H9 (cell line): ENCODE data around the gene TRERF1. TPM values are rescaled to one million over a fixed set of nuclear protein-coding genes. Genes with fewer than 3 reads are reported as not detected.

ENCODE experiments used
- DNase-seq: peaks from one replicate; pipeline ENCODE4 v3.0.0-alpha.2; 2017
- H2AFZ ChIP-seq: one replicate; pipeline ENCODE4 v1.6.1; 2013; ENCODE audit warnings: mild to moderate bottlenecking, low read length, control low read depth, moderate library complexity
- H2AK5ac ChIP-seq: 2 replicates; pipeline ENCODE4 v1.6.1; 2013; ENCODE audit warnings: low read length, control low read depth, mixed read lengths; ENCODE audit not compliant: insufficient read length
- H2BK120ac ChIP-seq: one replicate; pipeline ENCODE4 v1.6.1; 2013; ENCODE audit warnings: low read depth, mild to moderate bottlenecking, low read length, control low read depth, inconsistent platforms; ENCODE audit not compliant: poor library complexity, severe bottlenecking
- H2BK12ac ChIP-seq: 2 replicates; pipeline ENCODE4 v1.6.1; 2013; ENCODE audit warnings: low read length, control low read depth, mixed read lengths, low read depth; ENCODE audit not compliant: insufficient read length
- H2BK15ac ChIP-seq: 2 replicates; pipeline ENCODE4 v1.6.1; 2013; ENCODE audit warnings: low read depth, low read length, control low read depth
- H2BK20ac ChIP-seq: one replicate; pipeline ENCODE4 v1.6.1; 2013; ENCODE audit warnings: low read depth, mild to moderate bottlenecking, low read length, control low read depth, inconsistent platforms; ENCODE audit not compliant: poor library complexity, severe bottlenecking
- H2BK5ac ChIP-seq: 2 replicates; pipeline ENCODE4 v1.6.1; 2013; ENCODE audit warnings: low read length, control low read depth, mixed read lengths; ENCODE audit not compliant: insufficient read length
- H3K14ac ChIP-seq: 2 replicates; pipeline ENCODE4 v1.6.1; 2013; ENCODE audit warnings: low read length, control low read depth; ENCODE audit not compliant: insufficient read depth
- H3K18ac ChIP-seq: 2 replicates; pipeline ENCODE4 v1.6.1; 2013; ENCODE audit warnings: low read depth, mild to moderate bottlenecking, mixed read lengths, low read length, control low read depth; ENCODE audit not compliant: insufficient read length
- H3K23ac ChIP-seq: 2 replicates; pipeline ENCODE4 v1.6.1; 2013; ENCODE audit warnings: low read length, control low read depth, mixed read lengths, low read depth; ENCODE audit not compliant: insufficient read length
- H3K23me2 ChIP-seq: 2 replicates; pipeline ENCODE4 v1.6.1; 2013; ENCODE audit warnings: low read depth, mild to moderate bottlenecking, mixed read lengths, low read length, control low read depth; ENCODE audit not compliant: insufficient read length, poor library complexity, severe bottlenecking
- H3K27ac ChIP-seq: 2 replicates; pipeline ENCODE4 v1.5.1; 2013; ENCODE audit warnings: low read length, control low read depth, mixed read lengths, low read depth; ENCODE audit not compliant: insufficient read length
- H3K27me3 ChIP-seq: 2 replicates; pipeline ENCODE4 v1.6.1; 2013; ENCODE audit warnings: low read length, control low read depth, inconsistent platforms; ENCODE audit not compliant: insufficient read depth
- H3K4ac ChIP-seq: 2 replicates; pipeline ENCODE4 v1.6.1; 2013; ENCODE audit warnings: low read depth, mild to moderate bottlenecking, control low read depth, inconsistent platforms, low read length, moderate library complexity
- H3K4me1 ChIP-seq: 2 replicates; pipeline ENCODE4 v1.6.1; 2013; ENCODE audit warnings: low read length, control low read depth, inconsistent platforms; ENCODE audit not compliant: insufficient read depth
- H3K4me2 ChIP-seq: 2 replicates; pipeline ENCODE4 v1.6.1; 2013; ENCODE audit warnings: low read length, control low read depth, mixed read lengths; ENCODE audit not compliant: insufficient read length, insufficient read depth
- H3K56ac ChIP-seq: 2 replicates; pipeline ENCODE4 v1.6.1; 2013; ENCODE audit warnings: low read depth, mild to moderate bottlenecking, mixed read lengths, low read length, control low read depth; ENCODE audit not compliant: insufficient read length
- H3K79me1 ChIP-seq: 2 replicates; pipeline ENCODE4 v1.6.1; 2013; ENCODE audit warnings: low read depth, mild to moderate bottlenecking, moderate library complexity, low read length, control low read depth, inconsistent platforms; ENCODE audit not compliant: insufficient read depth, poor library complexity, severe bottlenecking
- H3K79me2 ChIP-seq: 2 replicates; pipeline ENCODE4 v1.6.1; 2013; ENCODE audit warnings: low read length, control low read depth, inconsistent platforms; ENCODE audit not compliant: insufficient read depth
- H3K9ac ChIP-seq: 2 replicates; pipeline ENCODE4 v1.6.1; 2013; ENCODE audit warnings: low read length, control low read depth, mixed read lengths; ENCODE audit not compliant: insufficient read length; ENCODE audit errors: extremely low read depth
- H3K9me3 ChIP-seq: one replicate; pipeline ENCODE4 v1.6.1; 2013; ENCODE audit warnings: low read depth, low read length, inconsistent platforms; ENCODE audit not compliant: control insufficient read depth
- H3T11ph ChIP-seq: one replicate; pipeline ENCODE4 v1.6.1; 2013; ENCODE audit warnings: mild to moderate bottlenecking, low read length, control low read depth, inconsistent platforms
- H4K20me1 ChIP-seq: one replicate; pipeline ENCODE4 v1.6.1; 2013; ENCODE audit not compliant: control insufficient read depth, insufficient read length, insufficient read depth
- H4K5ac ChIP-seq: 2 replicates; pipeline ENCODE4 v1.6.1; 2013; ENCODE audit warnings: low read depth, mild to moderate bottlenecking, mixed read lengths, low read length, control low read depth; ENCODE audit not compliant: insufficient read length
- H4K8ac ChIP-seq: replicated peaks from 2 replicates; pipeline ENCODE4 v1.6.1; 2013; ENCODE audit warnings: low read length, control low read depth, mixed read lengths, low read depth; ENCODE audit not compliant: insufficient read length
- H4K91ac ChIP-seq: 2 replicates; pipeline ENCODE4 v1.6.1; 2013; ENCODE audit warnings: low read depth, mild to moderate bottlenecking, moderate library complexity, mixed read lengths, low read length, control low read depth; ENCODE audit not compliant: insufficient read length
- H3K27ac Mint-ChIP-seq, 3 experiments: 2 replicates in 2 of 3; 3 replicates in 1 of 3; pipeline ENCODE4 v1.8.0; 2020 to 2021; ENCODE audit warnings: mixed read lengths in 3 of 3, mild to moderate bottlenecking in 1 of 3, moderate library complexity in 1 of 3
- H3K27me3 Mint-ChIP-seq: 2 replicates; pipeline ENCODE4 v1.8.0; 2021; ENCODE audit warnings: low read depth, mild to moderate bottlenecking, moderate library complexity, mixed read lengths
- H3K36me3 Mint-ChIP-seq, 3 experiments: 2 replicates in 2 of 3; 3 replicates in 1 of 3; pipeline ENCODE4 v1.8.0; 2020 to 2021; ENCODE audit warnings: low read depth in 3 of 3, mixed read lengths in 3 of 3; ENCODE audit not compliant: insufficient read depth in 1 of 3
- H3K4me1 Mint-ChIP-seq, 2 experiments: 2 replicates each; pipeline ENCODE4 v1.8.0; 2020; ENCODE audit warnings: mixed read lengths in 2 of 2
- H3K4me3 Mint-ChIP-seq, 2 experiments: 2 replicates in 1 of 2; 3 replicates in 1 of 2; pipeline ENCODE4 v1.8.0; 2020 to 2021; ENCODE audit warnings: mild to moderate bottlenecking in 2 of 2, mixed read lengths in 2 of 2, moderate library complexity in 1 of 2
- H3K9me3 Mint-ChIP-seq, 2 experiments: 2 replicates in 1 of 2; 3 replicates in 1 of 2; pipeline ENCODE4 v1.8.0; 2020; ENCODE audit warnings: mild to moderate bottlenecking in 2 of 2, mixed read lengths in 2 of 2, moderate library complexity in 1 of 2
- WGBS: extraction: QIAGEN DNeasy Blood & Tissue Kit; methylation state at CpG from one replicate; pipeline ENCODE4 v1.1.7; 2013; ENCODE audit warnings: missing lambda C conversion rate, low lambda C conversion rate, mixed read lengths; ENCODE audit not compliant: insufficient read length; ENCODE audit errors: extremely low coverage; 5-methylcytosine and 5-hydroxymethylcytosine counted together
- total RNA-seq: library from RNA; stranded (reverse); gene quantifications from 2 replicates; pipeline ENCODE4 v1.2.1, GENCODE V29; 2021
- TF ChIP-seq, protein P1 (sequence below): fragments of 200-600 bp; sonication (generic); conservative IDR thresholded peaks from 3 replicates; pipeline ENCODE4 v1.8.0; 2021; ENCODE audit warnings: antibody characterized with exemption, mild to moderate bottlenecking

The TRERF1 gene
- total RNA-seq, 1 experiment from 2014 or later, result 19.7 TPM

DNA sequence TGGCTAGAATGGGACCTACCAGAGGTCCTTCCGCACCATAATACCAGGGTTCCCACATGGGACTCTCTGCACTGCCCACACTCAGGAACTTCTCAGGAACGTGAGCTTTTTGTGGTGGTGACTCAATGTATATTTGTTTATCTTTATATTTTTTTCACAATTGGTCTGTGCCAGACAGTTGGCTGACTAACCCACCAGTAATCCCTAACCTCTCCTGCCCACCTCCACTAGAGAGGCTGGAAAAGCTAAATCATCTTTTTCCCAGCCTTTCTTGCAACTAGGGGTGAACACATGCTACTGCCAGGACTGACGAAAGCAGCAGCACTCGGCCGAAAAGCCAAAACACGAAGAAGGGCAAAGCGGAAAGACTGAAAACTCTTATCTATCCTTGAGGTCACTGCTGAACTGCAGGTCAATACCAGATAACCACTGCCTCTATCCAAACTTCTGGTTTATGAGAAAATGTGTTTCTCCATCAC lies 112.9 kb downstream of the TRERF1 start:
- Histone ChIP-seq H4K91ac (no peak overlapping the region), H3K18ac (no peak overlapping the region), H3K4me1 (no peaks in the 10 kb centered on the region), H2BK20ac (no peak overlapping the region), H3K23ac (no peak overlapping the region), H3K79me2 (no peaks in the 10 kb centered on the region), H4K8ac (no peak overlapping the region), H2BK12ac (no peak overlapping the region), H2BK120ac (no peak overlapping the region), H4K20me1 (no peaks in the 10 kb centered on the region), H3K14ac (no peak overlapping the region), H3K23me2 (no peaks in the 10 kb centered on the region), H2BK15ac (no peak overlapping the region), H2AFZ (no peak overlapping the region), H3K9me3 (no peaks in the 10 kb centered on the region), H3K27ac (no peak overlapping the region), H3K27me3 (no peaks in the 10 kb centered on the region), H3K9ac (no peak overlapping the region), H4K5ac (no peak overlapping the region), H3K4me2 (no peak overlapping the region), H2BK5ac (no peak overlapping the region), H3T11ph (no peak overlapping the region), H3K4ac (no peak overlapping the region), H2AK5ac (no peak overlapping the region), H3K56ac (no peak overlapping the region), H3K79me1 (no peaks in the 10 kb centered on the region)
- Mint-ChIP-seq H3K27me3 (no peaks in the 10 kb centered on the region), H3K27ac (peak overlapping the region in 1 of 3 experiments; percentile 19; a peak in 2 of 7 replicates), H3K36me3 (peaks cover 0 to 1% (median 0%) of the 10 kb centered on the region in 3 experiments; a peak in 4 of 7 replicates), H3K9me3 (no peaks in the 10 kb centered on the region), H3K4me1 (peaks cover 27 to 29% of the 10 kb centered on the region in 2 experiments), H3K4me3 (no peak overlapping the region)
- no peak for DNase-seq
- TF ChIP-seq, protein P1, sequence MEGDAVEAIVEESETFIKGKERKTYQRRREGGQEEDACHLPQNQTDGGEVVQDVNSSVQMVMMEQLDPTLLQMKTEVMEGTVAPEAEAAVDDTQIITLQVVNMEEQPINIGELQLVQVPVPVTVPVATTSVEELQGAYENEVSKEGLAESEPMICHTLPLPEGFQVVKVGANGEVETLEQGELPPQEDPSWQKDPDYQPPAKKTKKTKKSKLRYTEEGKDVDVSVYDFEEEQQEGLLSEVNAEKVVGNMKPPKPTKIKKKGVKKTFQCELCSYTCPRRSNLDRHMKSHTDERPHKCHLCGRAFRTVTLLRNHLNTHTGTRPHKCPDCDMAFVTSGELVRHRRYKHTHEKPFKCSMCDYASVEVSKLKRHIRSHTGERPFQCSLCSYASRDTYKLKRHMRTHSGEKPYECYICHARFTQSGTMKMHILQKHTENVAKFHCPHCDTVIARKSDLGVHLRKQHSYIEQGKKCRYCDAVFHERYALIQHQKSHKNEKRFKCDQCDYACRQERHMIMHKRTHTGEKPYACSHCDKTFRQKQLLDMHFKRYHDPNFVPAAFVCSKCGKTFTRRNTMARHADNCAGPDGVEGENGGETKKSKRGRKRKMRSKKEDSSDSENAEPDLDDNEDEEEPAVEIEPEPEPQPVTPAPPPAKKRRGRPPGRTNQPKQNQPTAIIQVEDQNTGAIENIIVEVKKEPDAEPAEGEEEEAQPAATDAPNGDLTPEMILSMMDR, result no peak
- no CpG with 5 or more reads among the region's 7 CpGs for WGBS
